Dedifferentiated amniotic fluid mesenchymal stem cell (primary cell): ENCODE data around the gene C10orf95.

Experiments
- DNase-seq: peaks from one replicate; pipeline ENCODE4 v3.0.0-alpha.2; 2016; ENCODE audit errors: extremely low spot score

The C10orf95 gene

GRCh38 chr10:102401735-102402511 lies 49.4 kb downstream of the C10orf95 start:
- DNase-seq, result no peak

- DNase-seq, result no peak
Observed at GRCh38 chr10:102401342-102401654, 50.0 kb downstream of the C10orf95 start.

- no peak for DNase-seq
Observed at GRCh38 chr10:102400598-102401341, 50.6 kb downstream of the C10orf95 start.

GRCh38 chr10:102400076-102400475 lies 51.3 kb downstream of the C10orf95 start:
- DNase-seq, result no peak
